ENCODE measurements around the gene PTPRCAP.
"Not testable (repeated sequence)": the region's sequence is repeated elsewhere in the genome, so short reads cannot be mapped to it uniquely, and the experiment has no call there.

Gene PTPRCAP

DNA sequence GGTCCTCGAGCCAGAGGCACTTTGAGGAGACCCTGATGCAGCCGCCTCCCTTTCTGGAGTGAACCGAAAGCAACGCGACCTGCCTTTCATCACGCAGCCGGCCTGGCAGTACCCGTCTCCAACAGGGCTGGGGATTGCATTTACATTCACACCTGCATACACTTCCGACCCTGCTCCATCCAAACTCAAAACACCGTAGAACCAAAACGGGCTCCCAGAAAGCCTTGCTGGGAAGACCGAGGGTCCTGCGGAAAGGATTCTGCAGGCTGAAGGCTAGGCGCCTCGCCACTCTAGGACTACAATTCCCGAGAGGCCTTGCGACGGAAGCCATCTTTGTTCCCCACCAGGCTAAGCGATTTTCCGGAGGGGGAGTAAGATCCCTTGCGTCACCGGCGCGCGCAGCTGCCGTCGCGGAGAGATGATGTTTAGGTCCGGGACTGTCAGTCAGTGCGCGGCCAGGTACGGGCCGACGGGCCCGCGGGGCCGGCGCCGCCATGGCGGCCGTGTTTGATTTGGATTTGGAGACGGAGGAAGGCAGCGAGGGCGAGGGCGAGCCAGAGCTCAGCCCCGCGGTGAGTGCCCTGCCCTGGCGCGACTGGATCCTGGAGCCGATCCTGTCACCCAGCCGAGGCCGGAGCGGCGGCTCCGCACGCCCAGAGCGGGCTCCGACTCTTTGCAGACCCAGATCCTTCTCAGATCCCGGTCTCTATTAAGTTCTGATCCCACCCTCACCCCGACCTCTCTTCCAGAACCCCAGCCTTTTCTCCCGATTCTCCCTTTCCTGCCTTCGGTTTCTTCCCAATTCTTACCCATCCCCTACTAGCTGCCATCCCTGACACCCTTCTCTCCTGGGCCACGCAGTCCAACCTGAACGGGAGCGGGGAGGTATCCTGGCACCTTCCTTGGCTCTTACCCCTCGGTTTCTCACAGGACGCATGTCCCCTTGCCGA lies 9.2 kb downstream of the PTPRCAP start, which contains the start of gene RPS6KB2:
Gene RPS6KB2, plus strand, starts transcription at position 443 of the 950 bp plus-strand sequence. Its CDS starts 52 bp downstream, at position 495.
- in situ Hi-C loops (cut with HindIII; ENCODE audit: low sequenced_read_pairs): no loop called here

DNA sequence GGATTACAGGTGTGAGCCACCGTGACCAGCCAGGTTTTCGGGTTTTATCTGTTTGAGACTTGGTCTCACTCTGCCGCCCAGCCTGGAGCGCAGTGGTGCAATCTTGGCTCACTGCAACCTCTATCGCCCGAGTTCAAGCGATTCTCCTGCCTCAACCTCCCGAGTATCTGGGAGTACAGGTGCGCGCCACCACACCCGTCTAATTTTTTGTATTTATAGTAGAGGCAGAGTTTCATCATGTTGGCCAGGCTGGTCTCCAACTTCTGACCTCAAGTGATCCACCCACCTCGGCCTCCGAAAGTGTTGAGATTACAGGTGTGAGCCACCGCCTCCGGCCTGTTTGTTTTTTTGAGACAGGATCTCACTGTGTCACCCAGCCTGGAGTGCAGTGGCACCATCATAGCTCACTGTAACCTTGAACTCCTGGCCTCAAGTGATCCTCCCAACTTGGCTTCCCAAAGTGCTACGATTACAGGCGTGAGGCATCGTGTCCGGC lies 10.1 kb downstream of the PTPRCAP start:
- in situ Hi-C loops (cut with HindIII; ENCODE audit: low sequenced_read_pairs): not testable (repeated sequence)

DNA sequence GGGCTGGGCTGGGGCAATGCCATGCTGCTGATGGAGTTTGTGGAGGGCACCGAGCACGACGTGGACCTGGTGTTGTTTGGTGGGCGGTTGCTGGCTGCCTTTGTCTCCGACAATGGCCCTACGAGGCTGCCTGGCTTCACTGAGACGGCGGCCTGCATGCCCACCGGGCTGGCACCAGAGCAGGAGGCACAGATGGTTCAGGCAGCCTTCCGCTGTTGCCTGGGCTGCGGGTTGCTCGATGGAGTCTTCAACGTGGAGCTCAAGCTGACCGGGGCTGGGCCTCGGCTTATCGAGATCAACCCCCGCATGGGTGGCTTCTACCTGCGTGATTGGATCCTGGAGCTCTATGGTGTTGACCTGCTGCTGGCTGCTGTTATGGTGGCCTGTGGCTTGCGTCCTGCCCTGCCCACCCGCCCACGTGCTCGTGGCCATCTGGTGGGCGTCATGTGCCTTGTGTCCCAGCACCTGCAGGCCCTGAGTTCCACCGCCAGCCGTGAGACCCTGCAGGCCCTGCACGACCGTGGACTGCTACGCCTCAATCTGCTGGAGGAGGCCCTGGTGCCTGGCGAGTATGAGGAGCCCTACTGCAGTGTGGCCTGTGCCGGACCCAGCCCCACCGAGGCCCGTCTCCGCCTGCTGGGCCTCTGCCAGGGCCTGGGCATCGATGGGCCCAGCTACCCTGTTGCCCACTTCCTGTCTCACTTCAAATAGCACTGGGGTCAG lies 13.4 kb downstream of the PTPRCAP start:
- in situ Hi-C loops (cut with HindIII; ENCODE audit: low sequenced_read_pairs): no loop called here

DNA sequence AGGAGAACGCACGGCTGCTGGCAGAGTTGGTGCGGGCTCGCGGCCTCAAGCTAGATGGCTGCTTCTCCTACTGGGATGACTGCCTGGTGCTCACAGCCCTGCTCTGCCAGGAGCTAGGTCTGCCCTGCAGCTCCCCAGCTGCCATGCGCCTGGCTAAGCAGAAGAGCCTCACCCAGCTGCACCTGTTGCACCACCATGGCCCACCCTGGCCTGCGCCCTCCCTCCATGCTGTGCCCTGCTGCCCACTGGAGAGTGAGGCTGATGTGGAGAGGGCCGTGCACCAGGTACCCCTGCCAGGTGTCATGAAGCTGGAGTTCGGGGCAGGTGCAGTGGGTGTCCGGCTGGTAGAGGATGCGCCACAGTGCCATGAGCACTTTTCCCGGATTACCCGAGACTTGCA lies 14.0 kb downstream of the PTPRCAP start:
- in situ Hi-C loops (cut with HindIII; ENCODE audit: low sequenced_read_pairs): no loop called here

DNA sequence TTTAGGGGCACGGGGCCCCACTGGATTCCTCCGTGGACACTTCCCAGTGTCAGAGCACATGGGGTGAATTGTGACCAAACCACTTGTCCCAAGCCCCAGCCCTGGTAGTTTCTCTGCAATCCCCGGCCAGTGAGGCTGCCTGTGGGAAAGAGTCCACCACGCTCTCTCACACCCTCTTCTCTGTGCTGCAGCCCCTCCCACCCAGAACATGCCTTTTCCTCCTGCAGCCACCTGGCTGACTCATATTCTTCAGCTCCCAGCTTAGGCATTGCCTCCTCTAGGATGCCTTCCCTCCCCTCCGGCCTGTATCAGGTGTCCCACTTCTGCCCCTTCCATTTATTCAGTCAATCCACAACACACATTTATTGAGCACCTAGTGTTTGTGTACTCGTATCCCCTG lies 14.6 kb downstream of the PTPRCAP start:
- in situ Hi-C loops (cut with HindIII; ENCODE audit: low sequenced_read_pairs): no loop called here

DNA sequence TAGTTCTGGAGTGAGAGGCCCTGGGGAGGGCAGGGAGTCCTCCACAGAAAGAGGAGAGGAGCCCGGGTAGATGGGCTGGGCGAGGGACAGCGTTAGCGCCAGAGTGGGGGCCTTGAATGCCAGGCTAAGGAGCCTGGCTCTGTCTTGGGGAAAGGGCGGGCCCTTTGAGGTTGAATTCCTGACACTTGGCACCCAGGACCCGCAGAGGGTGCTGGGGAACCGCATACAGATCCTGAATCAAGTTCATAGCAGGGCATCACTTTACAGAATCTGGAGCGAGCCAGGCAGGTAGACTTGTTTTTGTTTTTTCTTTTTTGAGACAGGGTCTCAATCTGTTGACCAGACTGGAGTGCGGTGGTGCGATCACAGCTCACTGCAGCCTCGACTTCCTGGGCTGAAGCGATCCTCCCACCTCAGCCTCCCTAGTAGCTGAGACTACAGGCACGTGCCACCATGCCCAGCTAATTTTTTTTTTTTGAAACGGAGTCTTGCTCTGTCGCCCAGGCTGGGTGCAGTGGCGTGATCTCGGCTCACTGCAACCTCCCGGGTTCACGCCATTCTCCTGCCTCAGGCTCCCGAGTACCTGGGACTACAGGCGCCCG lies 16.0 kb downstream of the PTPRCAP start:
- in situ Hi-C loops (cut with HindIII; ENCODE audit: low sequenced_read_pairs): no loop called here

DNA sequence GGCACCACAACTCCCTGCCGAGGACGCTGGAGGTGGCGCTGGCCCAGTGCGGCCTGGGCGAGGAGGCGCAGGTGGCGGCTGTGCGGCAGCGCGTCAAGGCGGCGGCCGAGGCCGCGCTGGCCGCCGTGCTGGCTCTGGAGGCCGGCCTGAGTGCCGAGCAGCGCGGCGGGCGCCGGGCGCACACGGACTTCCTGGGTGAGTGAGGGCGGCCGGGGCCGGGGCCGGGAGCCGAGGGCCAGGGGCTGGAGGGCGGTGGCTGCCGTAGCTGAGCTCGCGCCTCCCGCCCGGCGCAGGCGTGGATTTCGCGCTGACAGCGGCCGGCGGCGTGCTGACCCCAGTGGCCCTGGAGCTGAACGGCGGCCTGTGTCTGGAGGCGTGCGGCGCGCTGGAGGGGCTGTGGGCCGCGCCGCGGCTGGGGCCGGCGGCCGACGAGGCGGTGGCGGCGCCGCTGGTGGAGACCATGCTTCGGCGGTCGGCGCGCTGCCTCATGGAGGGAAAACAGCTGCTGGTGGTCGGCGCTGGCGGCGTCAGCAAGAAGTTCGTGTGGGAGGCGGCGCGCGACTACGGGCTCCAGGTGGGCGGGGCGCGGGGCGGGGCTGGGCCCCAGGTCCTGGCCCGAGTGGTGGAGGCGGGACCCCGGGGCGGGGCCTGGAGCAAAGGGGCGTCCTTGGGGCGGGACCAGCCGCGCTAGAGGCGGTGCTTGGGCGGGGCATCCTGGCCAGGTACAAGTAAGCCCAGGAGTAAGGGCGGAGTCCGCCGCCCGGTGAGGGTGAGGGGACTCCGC lies 16.6 kb downstream of the PTPRCAP start:
- in situ Hi-C loops (cut with HindIII; ENCODE audit: low sequenced_read_pairs): no loop called here

DNA sequence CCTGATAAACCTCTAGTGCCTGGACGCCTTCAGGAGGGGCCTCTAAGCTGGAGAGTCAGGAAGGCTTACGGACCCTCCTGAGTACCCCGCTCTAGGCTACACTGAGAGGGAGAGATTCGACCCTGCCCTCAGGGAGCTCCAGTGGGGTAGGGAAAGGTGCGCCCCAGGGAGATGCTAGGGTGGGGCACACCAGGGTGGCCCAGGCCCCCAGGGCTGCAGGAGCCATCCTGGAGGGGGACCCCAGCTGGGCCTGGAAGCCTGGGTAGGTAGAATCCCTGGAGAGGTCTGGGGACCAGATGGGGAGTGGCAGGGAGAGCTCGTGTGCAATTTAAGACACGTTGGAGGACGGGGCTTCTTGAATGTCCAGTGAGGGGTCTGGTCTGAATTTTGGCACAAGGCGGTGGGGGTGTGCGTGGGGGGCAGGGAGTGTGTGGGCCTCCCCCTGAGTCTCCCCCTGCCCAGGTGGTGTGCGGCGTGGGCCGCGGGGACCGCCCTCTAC lies 17.3 kb downstream of the PTPRCAP start:
- in situ Hi-C loops (cut with HindIII; ENCODE audit: low sequenced_read_pairs): no loop called here

DNA sequence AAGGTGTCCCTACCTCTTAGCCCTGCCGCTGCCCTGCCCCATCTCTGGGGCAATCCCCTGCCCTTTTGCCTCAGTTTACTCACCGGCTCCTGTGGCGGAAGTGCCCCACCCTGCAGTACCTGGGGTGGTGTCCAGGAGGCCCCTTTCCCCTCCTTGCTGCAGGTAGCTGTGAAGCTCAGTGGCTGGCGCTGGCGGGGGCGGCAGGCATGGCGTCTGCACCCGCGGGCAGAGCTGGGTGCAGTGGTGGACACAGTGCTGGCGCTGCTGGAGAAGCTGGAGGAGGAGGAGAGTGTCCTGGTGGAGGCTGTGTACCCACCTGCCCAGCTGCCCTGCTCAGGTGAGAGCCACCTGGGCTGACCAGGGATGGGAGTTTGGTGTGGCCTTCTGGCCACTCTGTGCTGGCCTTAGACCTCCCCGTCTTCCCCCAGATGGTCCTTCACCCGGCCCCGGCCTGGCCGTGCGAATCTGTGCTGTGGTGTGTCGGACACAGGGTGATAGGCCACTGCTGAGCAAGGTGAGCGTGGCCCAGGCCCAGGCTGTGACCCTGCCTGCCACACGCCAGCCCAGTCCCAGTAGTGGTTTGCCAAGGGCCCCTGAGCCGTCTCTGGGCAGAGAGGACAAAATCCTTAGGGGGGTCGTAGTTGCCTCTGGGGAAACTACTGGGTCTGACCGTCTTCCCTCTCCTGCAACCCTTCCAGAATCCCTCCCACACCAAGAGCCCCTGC lies 18.0 kb downstream of the PTPRCAP start:
- in situ Hi-C loops (cut with HindIII; ENCODE audit: low sequenced_read_pairs): no loop called here

DNA sequence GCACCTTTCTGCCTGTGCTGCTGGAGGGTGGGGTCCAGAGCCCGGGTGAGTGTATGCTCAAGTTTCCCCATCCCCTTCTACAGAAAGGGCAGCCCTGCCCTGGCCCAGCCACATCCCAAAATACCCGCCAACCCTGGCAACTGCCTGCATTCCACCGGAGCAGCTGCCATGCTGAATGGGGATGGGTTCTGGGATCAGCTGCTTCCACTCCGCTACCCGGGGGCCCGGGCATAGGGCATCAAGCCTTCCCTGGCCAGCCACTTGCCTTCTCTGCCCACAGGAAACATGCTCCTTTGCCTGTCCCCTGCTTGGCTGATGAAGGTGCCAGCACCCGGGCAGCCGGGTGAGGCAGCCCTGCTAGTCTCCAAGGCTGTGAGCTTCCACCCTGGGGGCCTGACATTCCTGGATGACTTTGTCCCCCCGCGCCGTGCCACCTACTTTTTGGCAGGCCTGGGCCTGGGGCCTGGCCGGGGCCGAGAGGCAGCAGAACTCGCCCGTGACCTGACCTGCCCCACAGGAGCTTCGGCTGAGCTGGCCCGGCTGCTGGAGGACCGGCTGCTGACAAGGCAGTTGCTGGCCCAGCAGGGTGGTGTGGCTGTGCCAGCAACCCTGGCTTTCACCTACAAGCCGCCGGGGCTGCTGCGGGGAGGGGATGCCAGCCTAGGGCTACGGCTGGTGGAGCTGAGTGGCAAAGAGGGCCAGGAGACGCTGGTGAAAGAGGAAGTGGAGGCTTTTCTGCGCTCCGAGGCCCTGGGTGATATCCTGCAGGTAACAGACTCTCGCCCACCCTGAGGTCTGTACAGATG lies 18.8 kb downstream of the PTPRCAP start:
- in situ Hi-C loops (cut with HindIII; ENCODE audit: low sequenced_read_pairs): no loop called here

DNA sequence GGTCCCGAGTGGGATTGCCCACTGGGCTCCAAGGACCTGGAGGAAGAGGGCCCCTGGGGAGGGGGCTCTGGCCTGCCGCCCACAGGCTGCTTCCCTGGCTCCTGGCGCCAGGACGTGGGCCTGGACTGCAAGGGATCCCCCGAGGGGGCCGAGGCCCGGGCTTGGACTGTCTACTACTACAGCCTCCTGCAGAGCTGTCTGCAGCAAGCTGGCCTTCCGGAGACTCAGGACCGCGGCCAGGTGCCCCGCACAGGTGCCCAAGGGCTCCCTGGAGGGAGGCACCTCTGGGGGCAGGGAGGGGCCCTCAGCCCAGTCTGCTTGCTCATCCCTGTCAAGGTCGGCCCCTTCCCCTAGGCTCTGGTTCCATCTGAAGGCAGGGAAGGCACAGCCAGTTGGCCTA lies 20.1 kb downstream of the PTPRCAP start:
- in situ Hi-C loops (cut with HindIII; ENCODE audit: low sequenced_read_pairs): no loop called here

DNA sequence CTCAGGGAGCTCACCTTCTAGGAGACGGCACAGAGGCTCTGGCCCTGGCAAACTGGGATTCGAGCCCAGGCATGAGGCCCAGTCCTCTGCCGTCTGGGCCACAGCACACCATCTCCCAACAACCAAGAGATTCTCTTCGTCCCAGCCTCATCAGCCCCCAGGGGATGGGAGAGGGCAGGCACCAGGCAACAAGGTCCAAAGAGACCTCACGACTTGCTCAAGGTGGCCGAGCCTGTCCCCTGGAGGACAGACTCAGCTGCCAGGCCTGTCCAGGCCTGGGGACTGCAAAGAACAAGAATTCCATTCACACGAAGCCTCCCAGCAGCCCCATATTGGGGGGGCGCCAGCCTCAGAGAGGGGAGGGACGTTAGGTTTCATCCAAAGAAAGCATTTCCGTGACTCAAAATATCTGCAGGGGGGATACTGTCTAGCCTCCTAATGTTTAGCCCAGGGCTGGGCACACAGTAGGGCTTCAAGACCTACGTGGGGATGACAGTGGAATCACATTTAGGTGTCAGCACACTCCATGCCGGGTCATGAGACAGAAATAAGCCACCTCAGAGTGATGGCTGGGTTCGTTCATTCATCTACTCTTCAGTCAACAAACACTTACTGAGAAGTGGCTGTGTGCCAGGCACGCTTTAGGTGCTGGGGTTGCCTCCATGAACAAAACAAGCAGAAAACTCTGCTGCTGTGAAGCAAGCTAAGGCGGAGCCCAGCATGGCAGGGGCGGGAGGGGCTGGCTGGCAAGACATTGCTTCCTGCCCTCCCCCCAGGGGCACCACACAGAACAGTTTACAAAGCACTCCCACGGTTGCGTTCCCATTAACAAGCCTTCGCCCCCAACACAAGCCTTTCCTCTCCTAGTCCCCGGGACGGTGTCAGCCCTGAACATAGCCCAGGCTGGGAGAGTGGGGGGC lies 20.8 kb downstream of the PTPRCAP start:
- in situ Hi-C loops (cut with HindIII; ENCODE audit: low sequenced_read_pairs): no loop called here

DNA sequence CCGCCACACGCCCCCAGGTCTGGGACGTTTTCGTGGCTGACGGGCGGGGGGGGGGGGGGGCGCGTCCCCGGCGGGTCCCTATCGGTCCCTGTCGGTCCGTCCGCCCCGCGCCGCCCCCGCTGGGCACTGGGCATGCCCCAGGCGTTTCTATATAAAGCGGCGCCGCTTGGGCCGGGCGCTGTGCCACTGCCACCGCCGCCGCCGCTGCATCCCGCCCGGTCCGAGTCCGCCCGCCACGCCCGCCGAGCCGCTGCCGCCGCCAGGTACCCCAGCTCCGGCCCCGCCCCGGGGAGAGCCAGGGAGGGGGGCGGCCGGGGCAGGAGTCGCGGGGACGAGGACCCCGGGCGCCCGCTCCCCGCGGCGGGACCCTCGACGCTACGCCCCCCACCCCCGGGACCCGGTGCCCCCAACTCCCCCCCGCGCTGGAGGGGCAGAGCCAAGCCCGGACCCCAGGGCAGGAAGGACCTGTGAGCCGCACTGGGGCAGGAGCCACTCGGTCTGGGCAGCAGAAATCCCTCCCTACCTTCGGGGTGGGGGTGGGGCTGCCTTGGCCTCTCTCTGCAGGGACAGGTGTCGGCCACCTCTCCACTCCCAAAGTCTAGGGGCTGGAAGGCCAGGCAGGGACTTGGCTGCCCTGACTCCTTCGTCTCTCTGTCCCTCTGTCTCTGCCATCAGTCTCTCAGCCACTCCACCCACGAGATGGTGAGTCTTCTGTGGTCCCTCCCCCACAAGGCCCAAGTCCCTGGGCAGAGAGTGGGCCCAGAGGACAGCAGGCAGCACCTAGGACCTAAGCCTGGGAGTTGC lies 21.8 kb downstream of the PTPRCAP start, which contains the start of gene CARNS1:
Gene CARNS1, plus strand, starts transcription at position 178 of the 804 bp plus-strand sequence. Its CDS starts 522 bp downstream, at position 700.
- in situ Hi-C loops (cut with HindIII; ENCODE audit: low sequenced_read_pairs): no loop called here

DNA sequence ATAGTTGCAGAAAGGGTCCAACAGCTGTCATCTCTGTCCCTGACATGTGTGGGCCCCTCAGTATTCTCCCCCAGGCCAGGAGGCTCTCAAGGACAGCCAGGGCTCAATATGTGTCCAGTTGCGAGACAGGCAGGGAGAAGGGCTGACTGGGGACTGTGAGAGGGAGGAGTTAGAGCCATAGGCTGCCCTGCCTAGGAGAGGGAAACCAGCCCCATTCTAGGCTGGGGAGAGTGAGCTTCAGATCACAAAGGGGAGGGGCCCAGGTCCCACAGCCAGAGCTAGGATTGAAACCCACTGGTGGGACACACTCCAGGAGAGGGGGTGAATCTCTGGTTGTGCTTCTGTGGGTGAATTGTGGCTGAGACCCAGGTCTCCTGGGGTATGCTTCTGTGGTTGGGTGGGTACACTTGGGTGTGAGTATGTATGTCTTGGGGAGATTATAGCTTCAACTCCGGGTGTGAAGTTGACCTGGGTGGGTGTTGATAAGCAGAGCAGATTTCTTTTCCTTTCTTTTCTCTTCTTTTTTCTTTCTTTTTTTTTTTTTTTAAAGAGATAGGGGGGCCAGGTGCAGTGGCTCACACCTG lies 24.1 kb downstream of the PTPRCAP start:
- in situ Hi-C loops (cut with HindIII; ENCODE audit: low sequenced_read_pairs): no loop called here

DNA sequence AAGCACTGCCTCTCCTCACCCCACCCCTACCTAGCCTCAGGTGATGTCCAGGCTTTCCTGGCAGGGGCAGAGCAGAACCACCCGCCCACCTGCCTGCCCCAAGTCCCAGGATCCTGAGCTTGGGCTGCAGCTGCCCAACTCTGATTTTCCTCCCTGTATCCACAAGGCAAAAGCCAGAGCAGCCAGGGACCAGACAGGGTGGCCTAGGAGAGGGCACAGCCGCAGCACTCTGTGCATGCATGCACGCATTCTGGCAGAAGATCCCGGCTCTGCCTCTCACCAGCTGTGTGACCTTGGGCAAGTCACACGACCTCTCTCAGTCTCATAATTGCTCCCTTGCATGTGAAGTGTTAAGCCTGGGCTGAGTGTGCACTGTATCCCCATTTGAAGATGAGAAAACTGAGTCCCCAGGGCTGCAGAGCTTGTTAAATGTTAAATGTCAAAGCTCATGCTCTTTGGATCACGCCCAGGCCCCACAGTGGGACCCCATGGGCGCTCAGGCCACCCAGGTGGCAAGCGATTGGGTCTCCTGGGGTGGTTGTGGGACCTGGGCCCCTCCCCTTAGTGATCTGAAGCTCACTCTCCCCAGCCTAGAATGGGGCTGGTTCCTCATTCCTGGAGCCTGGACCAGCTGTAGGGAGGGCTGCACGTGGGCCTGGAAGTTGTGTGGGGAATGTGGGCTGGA lies 24.8 kb downstream of the PTPRCAP start:
- in situ Hi-C loops (cut with HindIII; ENCODE audit: low sequenced_read_pairs): no loop called here

DNA sequence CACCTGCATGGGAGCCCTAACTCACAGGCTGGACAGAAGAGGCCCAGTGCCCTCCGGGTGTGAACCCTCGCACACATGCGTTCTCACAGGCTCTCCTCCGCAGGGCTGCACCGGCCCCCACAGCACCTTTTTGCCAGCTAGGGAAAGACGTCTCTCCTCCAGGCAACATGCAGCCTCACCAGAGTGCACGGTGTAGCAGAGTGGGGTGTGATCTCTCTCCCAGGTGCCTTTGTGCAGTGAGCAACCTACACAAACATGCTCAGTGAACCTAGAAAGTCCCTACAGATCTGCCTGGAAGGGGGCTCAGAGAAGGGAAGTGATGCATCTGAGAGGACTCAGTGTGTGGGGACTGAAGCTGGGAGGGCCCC lies 25.7 kb downstream of the PTPRCAP start:
- in situ Hi-C loops (cut with HindIII; ENCODE audit: low sequenced_read_pairs): no loop called here

All from DLD1 (cell line).